A673 (cell line): Measurements from ENCODE around the gene LEFTY2. TPM values are rescaled to one million over a fixed set of nuclear protein-coding genes. Genes with fewer than 3 reads are reported as not detected.

Experiments
- BruUV-seq: library from RNA; stranded (reverse); fragments of 400-500 nt; replicated peaks from 2 replicates; lab custom pipeline; 2021; lab: Mats Ljungman, UMichigan
- CTCF ChIA-PET: fragments of 300-600 bp; sonication (Branson Sonifier 250); formaldehyde crosslinking; loops from one replicate; lab custom pipeline; 2022; ENCODE audit warnings: antibody characterized with exemption; lab: Charles Lee
- POLR2A ChIA-PET: fragments of 300-600 bp; sonication (Branson Sonifier 250); formaldehyde crosslinking; loops from one replicate; lab custom pipeline; 2022; ENCODE audit warnings: antibody characterized with exemption; ENCODE audit not compliant: low non-redundant PET; lab: Charles Lee
- DNase-seq: peaks from one replicate; pipeline ENCODE4 v3.0.0-alpha.2; 2015; ENCODE audit warnings: low spot score
- H3K27ac ChIP-seq: fragments of 200-600 bp; sonication (generic); 2 replicates; pipeline ENCODE4 v1.5.1; 2016; ENCODE audit warnings: mixed run types, low read depth, mild to moderate bottlenecking, mixed read lengths, antibody characterized with exemption, low read length; ENCODE audit not compliant: poor library complexity, severe bottlenecking
- H3K27me3 ChIP-seq: fragments of 200-600 bp; sonication (generic); replicated peaks from 2 replicates; pipeline ENCODE4 v1.6.1; 2017; ENCODE audit warnings: mixed run types, low read depth, mild to moderate bottlenecking, mixed read lengths, antibody characterized with exemption, low read length; ENCODE audit not compliant: insufficient read depth, poor library complexity
- H3K36me3 ChIP-seq: fragments of 200-600 bp; sonication (generic); 2 replicates; pipeline ENCODE4 v1.6.1; 2016; ENCODE audit warnings: mixed run types, mild to moderate bottlenecking, mixed read lengths, antibody characterized with exemption, low read length; ENCODE audit not compliant: insufficient read depth, poor library complexity, severe bottlenecking
- H3K4me1 ChIP-seq: fragments of 200-600 bp; sonication (generic); 2 replicates; pipeline ENCODE4 v1.6.1; 2017; ENCODE audit warnings: mixed run types, mild to moderate bottlenecking, mixed read lengths, antibody characterized with exemption, low read length; ENCODE audit not compliant: insufficient read depth, poor library complexity, severe bottlenecking
- H3K4me3 ChIP-seq: fragments of 200-600 bp; sonication (generic); 2 replicates; pipeline ENCODE4 v1.5.1; 2016; ENCODE audit warnings: low read depth, mixed run types, mild to moderate bottlenecking, mixed read lengths, low read length; ENCODE audit not compliant: poor library complexity, severe bottlenecking
- H3K9me3 ChIP-seq: fragments of 200-600 bp; sonication (generic); 2 replicates; pipeline ENCODE4 v1.6.1; 2016; ENCODE audit warnings: mixed run types, low read depth, mild to moderate bottlenecking, mixed read lengths, antibody characterized with exemption, low read length; ENCODE audit not compliant: poor library complexity, severe bottlenecking
- EZH2 ChIP-seq: fragments of 200-600 bp; sonication (generic); IDR thresholded peaks from 2 replicates; pipeline ENCODE4 v1.6.1; 2017; ENCODE audit warnings: borderline replicate concordance, low read depth, mild to moderate bottlenecking, mixed read lengths, antibody characterized with exemption, low read length; ENCODE audit not compliant: poor library complexity, severe bottlenecking
- intact Hi-C: fragments of 100-400 bp; cut with micrococcal nuclease; formaldehyde crosslinking; loops from one replicate; pipeline ENCODE4 v1.10.0; 2022; ENCODE audit not compliant: unreplicated experiment
- total RNA-seq: library from RNA; stranded (reverse); gene quantifications from 2 replicates; pipeline ENCODE4 v1.2.3, GENCODE V29; 2021
- TF ChIP-seq, protein P1 (sequence below): fragments of 300-800, 200-600 bp; sonication (generic); conservative IDR thresholded peaks from 2 replicates; pipeline ENCODE4 v1.5.1; 2017; ENCODE audit warnings: low read depth, mild to moderate bottlenecking, antibody characterized with exemption, low read length, moderate library complexity, mixed read lengths

LEFTY2 gene
- total RNA-seq, 1 experiment from 2014 or later = not detected

DNA sequence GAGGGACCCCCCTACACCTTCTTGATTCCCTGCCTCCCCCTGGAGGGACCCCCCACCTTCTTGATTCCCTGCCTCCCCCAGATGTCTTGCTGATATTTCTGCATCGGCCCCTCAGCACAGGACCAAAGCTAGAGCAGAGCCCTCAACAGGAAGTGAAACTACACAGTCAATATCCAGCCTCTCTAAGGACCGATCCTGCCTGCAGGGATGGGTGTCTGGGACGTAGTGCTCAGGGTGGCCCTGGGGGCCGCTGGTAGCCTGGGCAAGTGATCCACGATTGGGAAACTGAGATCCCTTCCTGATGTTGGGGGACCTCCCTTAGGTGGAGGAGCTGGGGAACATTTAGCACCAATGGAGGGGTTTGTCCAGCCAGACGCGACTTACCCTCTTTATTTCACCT lies 3.9 kb upstream of the LEFTY2 start:
- Histone ChIP-seq H3K4me3 (no peak overlapping the region), H3K9me3 (no peaks in the 10 kb centered on the region), H3K27me3 (no peaks in the 10 kb centered on the region), H3K36me3 (no peaks in the 10 kb centered on the region), H3K4me1 (no peaks in the 10 kb centered on the region), H3K27ac (no peak overlapping the region)
- intact Hi-C loops = no loop called here
- no peak for TF ChIP-seq EZH2
- ChIA-PET CTCF (interaction anchor here (0.5 kb wide), 1 partner anchor 295 kb away, joined by 7 read pairs; no protein-coding TSS in a partner anchor), POLR2A (no interaction called here)
- DNase-seq = no peak
- no TSS peak for BruUV-seq

DNA sequence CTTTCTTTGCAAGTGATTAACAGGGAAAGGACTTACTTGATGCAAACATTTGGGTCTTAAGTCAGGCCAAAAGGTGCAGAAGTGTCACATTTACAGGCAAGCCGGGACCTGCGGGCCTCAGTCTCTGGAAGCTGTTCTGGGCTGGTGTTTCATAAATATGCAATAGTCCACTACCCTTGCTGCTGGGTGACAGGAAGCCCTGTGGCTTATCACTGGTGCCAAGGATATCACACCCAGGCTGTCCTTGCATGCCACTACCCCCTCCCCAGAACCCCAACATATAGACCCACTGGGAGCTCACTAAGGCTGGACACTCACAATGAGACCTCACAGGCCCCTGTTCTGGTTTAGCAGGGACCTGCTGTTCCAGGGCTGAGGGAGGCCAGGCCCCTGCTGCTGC lies 3.4 kb upstream of the LEFTY2 start:
- Histone ChIP-seq H3K36me3 (no peaks in the 10 kb centered on the region), H3K27me3 (no peaks in the 10 kb centered on the region), H3K4me3 (no peak overlapping the region), H3K27ac (no peak overlapping the region), H3K9me3 (no peaks in the 10 kb centered on the region), H3K4me1 (no peaks in the 10 kb centered on the region)
- CTCF ChIA-PET = no interaction called here
- POLR2A ChIA-PET = no interaction called here
- intact Hi-C loops = no loop called here
- TF ChIP-seq, protein P1, sequence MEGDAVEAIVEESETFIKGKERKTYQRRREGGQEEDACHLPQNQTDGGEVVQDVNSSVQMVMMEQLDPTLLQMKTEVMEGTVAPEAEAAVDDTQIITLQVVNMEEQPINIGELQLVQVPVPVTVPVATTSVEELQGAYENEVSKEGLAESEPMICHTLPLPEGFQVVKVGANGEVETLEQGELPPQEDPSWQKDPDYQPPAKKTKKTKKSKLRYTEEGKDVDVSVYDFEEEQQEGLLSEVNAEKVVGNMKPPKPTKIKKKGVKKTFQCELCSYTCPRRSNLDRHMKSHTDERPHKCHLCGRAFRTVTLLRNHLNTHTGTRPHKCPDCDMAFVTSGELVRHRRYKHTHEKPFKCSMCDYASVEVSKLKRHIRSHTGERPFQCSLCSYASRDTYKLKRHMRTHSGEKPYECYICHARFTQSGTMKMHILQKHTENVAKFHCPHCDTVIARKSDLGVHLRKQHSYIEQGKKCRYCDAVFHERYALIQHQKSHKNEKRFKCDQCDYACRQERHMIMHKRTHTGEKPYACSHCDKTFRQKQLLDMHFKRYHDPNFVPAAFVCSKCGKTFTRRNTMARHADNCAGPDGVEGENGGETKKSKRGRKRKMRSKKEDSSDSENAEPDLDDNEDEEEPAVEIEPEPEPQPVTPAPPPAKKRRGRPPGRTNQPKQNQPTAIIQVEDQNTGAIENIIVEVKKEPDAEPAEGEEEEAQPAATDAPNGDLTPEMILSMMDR = no peak
- no peak for TF ChIP-seq EZH2
- no TSS peak for BruUV-seq
- no peak for DNase-seq

DNA sequence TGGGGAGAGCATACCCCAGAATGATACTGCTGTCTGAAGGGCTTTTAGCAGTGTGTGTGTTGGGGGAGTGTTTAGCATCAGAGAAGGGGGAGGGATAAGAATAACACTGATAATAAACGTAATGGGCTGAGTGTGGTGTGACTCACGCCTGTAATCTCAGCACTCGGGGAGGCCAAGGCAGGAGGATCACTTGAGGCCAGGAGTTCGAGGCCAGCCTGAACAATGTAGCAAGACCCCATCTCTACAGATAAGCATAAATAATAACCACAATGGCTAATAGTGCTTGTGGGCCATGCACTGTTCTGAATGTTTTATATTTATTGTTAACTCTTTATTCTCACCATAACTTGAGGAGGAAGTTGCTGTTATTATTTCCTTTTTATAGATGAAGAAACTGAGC lies 2.6 kb upstream of the LEFTY2 start:
- no TSS peak for BruUV-seq
- no peak overlapping the region for H3K27ac ChIP-seq
- H3K36me3 ChIP-seq = no peaks in the 10 kb centered on the region
- H3K9me3 ChIP-seq = no peaks in the 10 kb centered on the region
- intact Hi-C loops = no loop called here
- H3K4me1 ChIP-seq = no peaks in the 10 kb centered on the region
- no peak for DNase-seq
- no peaks in the 10 kb centered on the region for H3K27me3 ChIP-seq
- POLR2A ChIA-PET = no interaction called here
- CTCF ChIA-PET = no interaction called here
- no peak for TF ChIP-seq EZH2
- TF ChIP-seq, protein P1 = no peak
- no peak overlapping the region for H3K4me3 ChIP-seq

DNA sequence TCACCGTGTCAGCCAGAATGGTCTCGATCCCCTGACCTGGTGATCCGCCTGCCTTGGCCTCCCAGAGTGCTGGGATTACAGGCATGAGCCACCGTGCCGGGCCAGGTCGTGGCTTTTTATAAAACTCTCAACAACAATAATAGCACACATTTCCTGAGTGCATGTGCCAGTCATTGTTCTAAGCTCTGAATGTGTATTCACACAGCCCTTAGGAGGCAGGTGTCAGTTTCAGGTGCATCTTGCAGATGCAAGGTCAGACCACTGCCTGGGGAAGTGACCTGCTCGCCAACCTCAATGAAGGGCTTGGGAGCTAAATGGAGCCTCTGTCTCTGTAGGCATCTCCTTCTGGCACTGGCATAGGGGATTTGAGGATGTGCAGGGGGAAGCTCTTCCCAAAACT lies 1.6 kb upstream of the LEFTY2 start:
- CTCF ChIA-PET = no interaction called here
- no TSS peak for BruUV-seq
- TF ChIP-seq, protein P1 = no peak
- TF ChIP-seq EZH2 = no peak
- no peak overlapping the region for H3K27ac ChIP-seq
- H3K27me3 ChIP-seq = no peaks in the 10 kb centered on the region
- no peaks in the 10 kb centered on the region for H3K9me3 ChIP-seq
- intact Hi-C loops = no loop called here
- POLR2A ChIA-PET = no interaction called here
- no peak overlapping the region for H3K4me3 ChIP-seq
- no peaks in the 10 kb centered on the region for H3K4me1 ChIP-seq
- H3K36me3 ChIP-seq = no peaks in the 10 kb centered on the region
- no peak for DNase-seq
